Keratinocyte (primary cell): Measurements from ENCODE around the gene EFR3B.

ENCODE experiments used
- EZH2 ChIP-seq: IDR thresholded peaks from one replicate; pipeline ENCODE4 v1.6.1; 2012; ENCODE audit warnings: inconsistent platforms, mild to moderate bottlenecking, low read length, moderate library complexity
- TF ChIP-seq, protein P1 (sequence below), 3 experiments: IDR thresholded peaks in 1 of 3; conservative IDR thresholded peaks in 1 of 3; optimal IDR thresholded peaks in 1 of 3; 2 replicates in 2 of 3; 3 replicates in 1 of 3; pipeline versions ENCODE3 to v1.5.1; 2011; ENCODE audit warnings: low read length in 3 of 3, mild to moderate bottlenecking in 3 of 3, moderate library complexity in 2 of 3, control low read depth in 1 of 3, inconsistent platforms in 1 of 3; ENCODE audit not compliant: insufficient read depth in 2 of 3; ENCODE audit errors: extremely low read depth in 1 of 3

DNA sequence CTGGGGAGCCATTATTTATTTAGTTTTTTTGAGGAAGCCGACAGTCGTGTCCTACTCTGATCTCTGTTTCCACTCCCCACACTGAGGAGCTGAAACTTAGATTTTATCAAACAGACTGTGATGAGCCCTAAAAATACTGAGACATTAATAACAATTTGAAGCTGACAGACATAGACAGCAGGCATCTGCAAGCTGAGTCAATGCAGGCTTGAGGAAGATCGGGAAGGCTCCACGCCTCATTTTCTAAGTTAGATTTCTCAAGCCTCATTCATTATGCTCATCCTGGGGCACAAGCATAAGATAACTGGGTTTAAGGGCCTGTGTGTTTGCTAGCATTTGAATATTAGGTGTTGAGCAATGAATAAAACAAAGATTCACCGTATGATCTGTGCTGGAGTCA, 26.3 kb downstream of the EFR3B start:
- TF ChIP-seq, protein P1, sequence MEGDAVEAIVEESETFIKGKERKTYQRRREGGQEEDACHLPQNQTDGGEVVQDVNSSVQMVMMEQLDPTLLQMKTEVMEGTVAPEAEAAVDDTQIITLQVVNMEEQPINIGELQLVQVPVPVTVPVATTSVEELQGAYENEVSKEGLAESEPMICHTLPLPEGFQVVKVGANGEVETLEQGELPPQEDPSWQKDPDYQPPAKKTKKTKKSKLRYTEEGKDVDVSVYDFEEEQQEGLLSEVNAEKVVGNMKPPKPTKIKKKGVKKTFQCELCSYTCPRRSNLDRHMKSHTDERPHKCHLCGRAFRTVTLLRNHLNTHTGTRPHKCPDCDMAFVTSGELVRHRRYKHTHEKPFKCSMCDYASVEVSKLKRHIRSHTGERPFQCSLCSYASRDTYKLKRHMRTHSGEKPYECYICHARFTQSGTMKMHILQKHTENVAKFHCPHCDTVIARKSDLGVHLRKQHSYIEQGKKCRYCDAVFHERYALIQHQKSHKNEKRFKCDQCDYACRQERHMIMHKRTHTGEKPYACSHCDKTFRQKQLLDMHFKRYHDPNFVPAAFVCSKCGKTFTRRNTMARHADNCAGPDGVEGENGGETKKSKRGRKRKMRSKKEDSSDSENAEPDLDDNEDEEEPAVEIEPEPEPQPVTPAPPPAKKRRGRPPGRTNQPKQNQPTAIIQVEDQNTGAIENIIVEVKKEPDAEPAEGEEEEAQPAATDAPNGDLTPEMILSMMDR (optimal IDR thresholded peaks at IDR 0.05 in 1 of 3, IDR thresholded peaks at IDR 0.05 in 1 of 3, conservative IDR thresholded peaks at IDR 0.05 in 1 of 3; ENCODE audit: extremely low read depth in 1 of 3, insufficient read depth in 2 of 3, low read length in 3 of 3) = no peak
- no peak for TF ChIP-seq EZH2
